Measurements from ENCODE around the gene MYO5C. TPM values are rescaled to one million over a fixed set of nuclear protein-coding genes. Genes with fewer than 3 reads are reported as not detected.

The MYO5C gene
- total and polyA plus RNA-seq, 2 donors (not counting 3 experiments of a cell fraction or from before 2014, with no cell fraction given), result 7.5 to 19.4 TPM

- Histone ChIP-seq H3K27me3 (ENCODE audit: control insufficient read depth in 2 of 2, insufficient read depth in 2 of 2, low read length in 2 of 2) (no peaks in the 10 kb centered on the region), H3K4me2 (ENCODE audit: insufficient read depth, low read length) (no peak overlapping the region), H3K9ac (replicated peaks; ENCODE audit: extremely low read depth, insufficient read depth, low read length) (no peak overlapping the region), H4K20me1 (replicated peaks; ENCODE audit: control insufficient read depth, extremely low read depth, insufficient read depth, low read length) (no peaks in the 10 kb centered on the region), H3K4me3 (replicated peaks in 1 of 3; ENCODE audit: insufficient read depth in 1 of 3, low read depth in 1 of 3, low read length in 3 of 3) (no peak overlapping the region), H3K79me2 (ENCODE audit: control insufficient read depth, insufficient read depth, low read length) (no peaks in the 10 kb centered on the region), H3K36me3 (ENCODE audit: control insufficient read depth in 2 of 2, extremely low read depth in 1 of 2, insufficient read depth in 2 of 2, low read length in 2 of 2) (peaks cover 0 to 6% of the 10 kb centered on the region in 2 experiments), H3K9me3 (replicated peaks; ENCODE audit: control insufficient read depth, insufficient read depth, low read length) (no peaks in the 10 kb centered on the region), H3K27ac (ENCODE audit: insufficient read depth, low read depth, low read length) (no peak overlapping the region), H2AFZ (ENCODE audit: low read depth, low read length) (no peak overlapping the region), H3K9me1 (replicated peaks; ENCODE audit: control insufficient read depth, extremely low read depth, insufficient read depth, low read length) (no peaks in the 10 kb centered on the region), H3K4me1 (ENCODE audit: control insufficient read depth, extremely low read depth, insufficient read depth, low read length) (no peaks in the 10 kb centered on the region)
- no TSS peak for BruUV-seq (replicated peaks)
- dilution Hi-C loops (cut with MboI; ENCODE audit: extremely low pct_ligation_motif_present, low sequenced_read_pairs), result no loop called here
- DNase-seq (ENCODE audit: low read depth, low spot score) (no peak), FAIRE-seq (no peak)
- intact Hi-C loops (cut with micrococcal nuclease), result no loop called here
- CTCF ChIA-PET, result no interaction called here
- POLR2A ChIA-PET, result no interaction called here
- no peak for TF ChIP-seq MYC (IDR thresholded peaks at IDR 0.05; ENCODE audit: low read depth, low read length)
- no peak for TF ChIP-seq POLR2AphosphoS5 (IDR thresholded peaks at IDR 0.05; ENCODE audit: insufficient read depth, low read depth, low read length)
- TF ChIP-seq, protein P1, sequence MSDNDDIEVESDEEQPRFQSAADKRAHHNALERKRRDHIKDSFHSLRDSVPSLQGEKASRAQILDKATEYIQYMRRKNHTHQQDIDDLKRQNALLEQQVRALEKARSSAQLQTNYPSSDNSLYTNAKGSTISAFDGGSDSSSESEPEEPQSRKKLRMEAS (IDR thresholded peaks at IDR 0.05; ENCODE audit: insufficient read depth, insufficient read length), result no peak
- TF ChIP-seq JUN (IDR thresholded peaks at IDR 0.05; ENCODE audit: borderline replicate concordance, insufficient read depth, insufficient read length, low read depth), result no peak
- no peak for TF ChIP-seq EZH2 (IDR thresholded peaks at IDR 0.05; ENCODE audit: borderline replicate concordance, low read depth, low read length, severe bottlenecking)
- TF ChIP-seq, protein P2, sequence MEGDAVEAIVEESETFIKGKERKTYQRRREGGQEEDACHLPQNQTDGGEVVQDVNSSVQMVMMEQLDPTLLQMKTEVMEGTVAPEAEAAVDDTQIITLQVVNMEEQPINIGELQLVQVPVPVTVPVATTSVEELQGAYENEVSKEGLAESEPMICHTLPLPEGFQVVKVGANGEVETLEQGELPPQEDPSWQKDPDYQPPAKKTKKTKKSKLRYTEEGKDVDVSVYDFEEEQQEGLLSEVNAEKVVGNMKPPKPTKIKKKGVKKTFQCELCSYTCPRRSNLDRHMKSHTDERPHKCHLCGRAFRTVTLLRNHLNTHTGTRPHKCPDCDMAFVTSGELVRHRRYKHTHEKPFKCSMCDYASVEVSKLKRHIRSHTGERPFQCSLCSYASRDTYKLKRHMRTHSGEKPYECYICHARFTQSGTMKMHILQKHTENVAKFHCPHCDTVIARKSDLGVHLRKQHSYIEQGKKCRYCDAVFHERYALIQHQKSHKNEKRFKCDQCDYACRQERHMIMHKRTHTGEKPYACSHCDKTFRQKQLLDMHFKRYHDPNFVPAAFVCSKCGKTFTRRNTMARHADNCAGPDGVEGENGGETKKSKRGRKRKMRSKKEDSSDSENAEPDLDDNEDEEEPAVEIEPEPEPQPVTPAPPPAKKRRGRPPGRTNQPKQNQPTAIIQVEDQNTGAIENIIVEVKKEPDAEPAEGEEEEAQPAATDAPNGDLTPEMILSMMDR (IDR thresholded peaks at IDR 0.05; ENCODE audit: extremely low read depth in 1 of 2, insufficient read depth in 1 of 2, low read depth in 1 of 2, low read length in 2 of 2), result no peak
- no peak for TF ChIP-seq POLR2A (IDR thresholded peaks at IDR 0.05; ENCODE audit: low read depth, low read length)
- TF ChIP-seq GATA2 (IDR thresholded peaks at IDR 0.05; ENCODE audit: insufficient read depth, insufficient read length, low read depth, low read length), result no peak
- no peak for TF ChIP-seq FOS (IDR thresholded peaks at IDR 0.05; ENCODE audit: borderline replicate concordance, insufficient read depth, low read length)
Measured at GRCh38 chr15:52218816-52219215, 76.8 kb downstream of the MYO5C start.
